GM19238 (cell line): ENCODE measurements around the gene ACSL4.
"Not testable (repeated sequence)": the region's sequence is repeated elsewhere in the genome, so short reads cannot be mapped to it uniquely, and the experiment has no call there.

Experiments used
- DNase-seq: peaks from one replicate; pipeline ENCODE4 v3.0.0; 2011; ENCODE audit warnings: low spot score; ENCODE audit not compliant: insufficient read length

Gene ACSL4

GRCh38 chrX:109732807-109733612 lies at the start of gene ACSL4:
Gene ACSL4 (minus strand): TSS chrX:109733257. CDS start chrX:109683363, 49,894 bp downstream.
- peak; percentile 61 for DNase-seq

GRCh38 chrX:109777749-109778148 lies 44.7 kb upstream of the ACSL4 start:
- DNase-seq, result no peak

GRCh38 chrX:109776986-109777385 lies 43.9 kb upstream of the ACSL4 start:
- no peak for DNase-seq

GRCh38 chrX:109776432-109776831 lies 43.4 kb upstream of the ACSL4 start:
- DNase-seq, result no peak

GRCh38 chrX:109775386-109775785 lies 42.3 kb upstream of the ACSL4 start:
- DNase-seq, result no peak

- peak; percentile 17 for DNase-seq
These were observed 41.6 kb upstream of the ACSL4 start for GRCh38 chrX:109774706-109775105.

GRCh38 chrX:109774136-109774535 lies 41.1 kb upstream of the ACSL4 start:
- DNase-seq, result no peak

GRCh38 chrX:109773374-109773773 lies 40.3 kb upstream of the ACSL4 start:
- DNase-seq, result no peak

GRCh38 chrX:109770780-109771179 lies 37.7 kb upstream of the ACSL4 start:
- DNase-seq, result no peak

GRCh38 chrX:109760922-109761250 lies 27.8 kb upstream of the ACSL4 start:
- DNase-seq, result no peak

GRCh38 chrX:109760209-109760921 lies 27.3 kb upstream of the ACSL4 start:
- DNase-seq, result no peak

- DNase-seq, result no peak
These were observed 20.2 kb upstream of the ACSL4 start for GRCh38 chrX:109753256-109753655.

- no peak for DNase-seq
These were observed 18.6 kb upstream of the ACSL4 start for GRCh38 chrX:109751698-109752097.

- DNase-seq, result no peak
These were observed 16.1 kb upstream of the ACSL4 start for GRCh38 chrX:109749207-109749606.

GRCh38 chrX:109747681-109748080 lies 14.6 kb upstream of the ACSL4 start:
- no peak for DNase-seq

GRCh38 chrX:109742722-109743121 lies 9.7 kb upstream of the ACSL4 start:
- no peak for DNase-seq

- DNase-seq, result not testable (repeated sequence)
These were observed 7.8 kb upstream of the ACSL4 start for GRCh38 chrX:109740896-109741295.

GRCh38 chrX:109740433-109740809 lies 7.4 kb upstream of the ACSL4 start:
- DNase-seq, result no peak

GRCh38 chrX:109739625-109740432 lies 6.8 kb upstream of the ACSL4 start:
- DNase-seq, result no peak

GRCh38 chrX:109735202-109735744 lies 2.2 kb upstream of the ACSL4 start:
- no peak for DNase-seq

- DNase-seq, result no peak
These were observed 591 bp upstream of the ACSL4 start for GRCh38 chrX:109733613-109734083.
